Prostate gland (tissue), 2 donors: ENCODE results near the gene CBX6. TPM values are rescaled to one million over a fixed set of nuclear protein-coding genes. Genes with fewer than 3 reads are reported as not detected.

Source experiments
- DNase-seq: peaks from one replicate; pipeline ENCODE4 v3.0.0-alpha.2; 2019; ENCODE audit warnings: low spot score
- H3K27ac ChIP-seq, 2 donors: fragments of 200-600 bp; sonication (generic); 2 replicates each; pipeline ENCODE4 v1.5.1; 2017 to 2019
- H3K27me3 ChIP-seq: fragments of 200-600 bp; sonication (generic); replicated peaks from 2 replicates; pipeline ENCODE4 v1.5.1; 2019; ENCODE audit not compliant: insufficient read depth
- H3K36me3 ChIP-seq, 2 donors: fragments of 200-600 bp; sonication (generic); 1 replicate in 1 of 2; 2 replicates in 1 of 2; pipeline versions ENCODE4 v1.5.1 to v1.8.1; 2017 to 2019
- H3K4me1 ChIP-seq: fragments of 200-600 bp; sonication (generic); replicated peaks from 2 replicates; pipeline ENCODE4 v1.5.1; 2019
- H3K4me3 ChIP-seq, 2 donors: fragments of 200-600 bp; sonication (generic); 2 replicates each; pipeline ENCODE4 v1.5.1; 2017 to 2019
- H3K9me3 ChIP-seq: fragments of 200-600 bp; sonication (generic); 2 replicates; pipeline ENCODE4 v1.5.1; 2017
- CTCF ChIP-seq, 4 experiments: fragments of 200-600 bp in 2 of 4; fragments of 450-650 bp in 2 of 4; sonication (generic) in 2 of 4; IDR thresholded peaks; 1 replicate in 3 of 4; 2 replicates in 1 of 4; pipeline ENCODE4 v1.5.1; 2016 to 2019; ENCODE audit warnings: antibody characterized with exemption in 4 of 4, mild to moderate bottlenecking in 2 of 4, moderate library complexity in 2 of 4
- POLR2A ChIP-seq: fragments of 450-650 bp; IDR thresholded peaks from one replicate; pipeline ENCODE4 v1.6.1; 2016; ENCODE audit warnings: antibody characterized with exemption, mild to moderate bottlenecking
- POLR2AphosphoS5 ChIP-seq: sonication (generic); formaldehyde crosslinking; IDR thresholded peaks from one replicate; pipeline ENCODE4 v1.6.1; 2017; ENCODE audit warnings: antibody characterized with exemption
- WGBS: methylation state at CpG from one replicate; pipeline ENCODE4 v1.1.5; 2018; 5-methylcytosine and 5-hydroxymethylcytosine counted together
- intact Hi-C: fragments of 100-400 bp; cut with DNase I; formaldehyde crosslinking; loops from one replicate; pipeline ENCODE4 v1.14.2; 2022
- total RNA-seq, 2 donors: library from RNA; depleted of rRNA; stranded (reverse); fragments of >200 nt; gene quantifications; one replicate each; pipeline ENCODE4 v1.1.0, GENCODE V29; 2016

CBX6 gene
- total RNA-seq, 2 donors from 2014 or later = 39.9 to 56.2 TPM

DNA sequence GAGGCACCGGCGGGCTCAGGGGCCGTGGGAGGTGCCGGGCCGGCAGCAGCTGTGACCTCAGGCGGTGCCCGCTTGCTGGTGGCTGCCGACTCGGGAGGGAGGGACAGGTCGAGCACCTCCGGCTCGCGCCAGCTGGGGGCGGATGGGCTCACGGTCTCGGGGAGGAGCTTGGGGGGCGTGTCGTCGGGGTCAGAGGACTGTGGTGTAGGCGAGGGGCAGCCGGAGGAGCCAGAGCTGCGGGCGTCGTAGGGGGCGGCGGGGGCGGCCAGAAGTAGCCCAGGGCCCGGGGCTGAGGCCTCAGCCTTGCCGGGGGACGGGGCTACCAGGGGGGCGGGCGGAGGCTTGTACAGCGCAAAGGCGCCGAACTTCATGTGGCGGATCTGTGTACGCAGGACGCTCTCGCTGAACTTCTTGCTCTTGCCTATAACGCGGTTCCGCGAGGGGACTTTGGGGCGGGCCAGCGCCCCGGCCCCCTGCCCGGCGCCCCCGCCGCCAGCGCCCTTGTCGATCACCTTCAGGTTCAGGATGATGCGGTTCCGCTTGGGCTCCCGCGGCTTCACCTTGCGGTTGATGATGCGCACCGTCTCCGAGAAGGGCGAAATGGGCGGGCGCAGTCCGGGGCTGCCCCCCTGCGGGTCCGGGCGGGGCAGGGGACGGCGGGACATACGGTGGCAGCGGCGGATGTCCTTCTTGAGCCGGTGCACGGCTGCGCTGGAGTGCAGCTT, 5.5 kb downstream of the CBX6 start:
- 71% methylated on average over 68 of the region's 75 CpGs for whole genome bisulfite sequencing
- H3K36me3 ChIP-seq = peaks cover 0 to 8% of the 10 kb centered on the region in 2 donors
- no peaks in the 10 kb centered on the region for H3K9me3 ChIP-seq
- no peak overlapping the region for H3K27ac ChIP-seq
- peaks cover 18% of the 10 kb centered on the region for H3K4me1 ChIP-seq
- H3K4me3 ChIP-seq = no peak overlapping the region
- H3K27me3 ChIP-seq = no peaks in the 10 kb centered on the region
- intact Hi-C loops = loop anchor here (5.0 to 10.0 kb wide), 2 partner anchors 99 to 258 kb away; no protein-coding TSS in a partner anchor
- DNase-seq = no peak
- TF ChIP-seq CTCF (IDR thresholded peaks at IDR 0.05) (no peak), POLR2A (no peak), POLR2AphosphoS5 (no peak)

DNA sequence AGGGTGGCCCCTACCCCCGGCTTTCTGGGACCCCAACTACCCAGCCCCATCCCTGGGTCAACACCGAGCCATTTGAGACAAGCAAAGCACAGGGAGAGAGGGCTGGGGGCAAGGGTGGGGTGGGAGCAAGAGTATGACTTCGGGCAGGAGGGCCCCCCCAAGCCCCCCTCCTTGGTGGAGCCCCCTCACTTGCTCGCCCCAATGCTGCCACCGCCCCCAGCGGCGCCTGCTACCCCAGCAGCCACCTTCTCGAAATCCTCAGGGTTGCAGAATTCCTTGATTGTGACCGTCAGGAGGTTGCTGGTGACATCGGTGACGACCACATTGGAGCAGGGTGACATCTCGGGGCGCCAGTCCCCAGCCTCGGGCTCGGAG, 6.0 kb downstream of the CBX6 start:
- intact Hi-C loops = loop anchor here (5.0 to 10.0 kb wide), 2 partner anchors 99 to 259 kb away; no protein-coding TSS in a partner anchor
- Histone ChIP-seq H3K4me1 (peaks cover 12% of the 10 kb centered on the region), H3K27ac (no peak overlapping the region), H3K4me3 (no peak overlapping the region), H3K9me3 (no peaks in the 10 kb centered on the region), H3K27me3 (no peaks in the 10 kb centered on the region), H3K36me3 (peaks cover 0 to 8% of the 10 kb centered on the region in 2 donors)
- no peak for DNase-seq
- TF ChIP-seq POLR2A = no peak
- no peak for TF ChIP-seq CTCF (IDR thresholded peaks at IDR 0.05)
- TF ChIP-seq POLR2AphosphoS5 = no peak
- 84% methylated on average over 9 of the region's 15 CpGs for WGBS

- Histone ChIP-seq H3K4me1 (peaks cover 8% of the 10 kb centered on the region), H3K36me3 (peaks cover 0 to 8% of the 10 kb centered on the region in 2 donors), H3K4me3 (no peak overlapping the region), H3K27ac (peak overlapping the region; percentile 2 to 16), H3K27me3 (no peaks in the 10 kb centered on the region), H3K9me3 (no peaks in the 10 kb centered on the region)
- TF ChIP-seq CTCF (IDR thresholded peaks at IDR 0.05) (no peak), POLR2A (no peak), POLR2AphosphoS5 (no peak)
- 70% methylated on average over 19 of the region's 20 CpGs for WGBS
- DNase-seq = no peak
- intact Hi-C loops = loop anchor here (5.0 to 10.0 kb wide), 2 partner anchors 98 to 259 kb away; no protein-coding TSS in a partner anchor
Measured at GRCh38 chr22:38865201-38866023, 6.6 kb downstream of the CBX6 start.

DNA sequence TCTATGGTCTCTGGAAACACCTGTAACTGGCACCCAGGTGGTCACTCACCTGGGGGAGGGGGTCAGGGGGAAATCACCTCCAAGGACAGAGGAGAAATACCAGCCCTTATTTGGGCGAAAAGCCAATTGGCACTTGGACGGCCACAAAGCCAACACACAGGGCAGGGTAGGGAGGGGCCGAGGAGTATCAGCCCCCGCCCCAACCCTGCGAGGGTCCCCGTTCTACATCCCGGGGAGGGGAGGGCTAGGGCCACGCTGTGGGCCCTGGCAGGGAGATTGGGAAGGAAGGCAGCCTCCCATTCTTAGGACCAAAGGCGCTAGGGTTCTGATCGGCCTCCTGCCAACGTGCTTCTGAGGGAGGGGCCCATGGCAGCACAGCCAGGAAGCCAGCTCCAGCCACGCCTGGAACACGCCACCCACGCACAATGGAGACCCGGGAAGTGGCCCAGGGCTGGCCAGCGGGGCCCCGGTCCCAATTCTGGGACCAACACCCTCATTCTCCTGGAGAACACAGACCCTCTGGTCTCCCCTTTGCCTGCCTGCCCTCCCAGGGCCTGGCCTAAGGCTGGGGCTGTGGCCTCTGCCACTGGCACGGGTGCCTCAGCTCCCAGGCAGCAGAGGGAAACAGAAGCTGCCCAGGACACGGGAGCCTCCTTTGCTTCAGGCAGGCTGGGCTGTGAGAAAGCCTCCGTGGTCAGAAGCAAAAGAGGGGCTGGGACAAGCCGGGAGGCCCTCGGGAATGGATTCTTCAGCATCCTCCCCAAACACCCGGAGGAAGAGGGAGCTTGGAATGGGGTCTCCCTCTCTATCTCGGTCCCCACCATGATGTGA, 7.4 kb downstream of the CBX6 start:
- intact Hi-C loops = loop anchor here (5.0 to 10.0 kb wide), 2 partner anchors 97 to 260 kb away; no protein-coding TSS in a partner anchor
- 23% methylated on average over 23 of the region's 24 CpGs for WGBS
- H3K27ac ChIP-seq = peak overlapping the region; percentile 2 to 16
- DNase-seq = no peak
- H3K9me3 ChIP-seq = no peaks in the 10 kb centered on the region
- H3K27me3 ChIP-seq = no peaks in the 10 kb centered on the region
- TF ChIP-seq POLR2A = no peak
- peak; percentile 5 for TF ChIP-seq POLR2AphosphoS5
- H3K4me3 ChIP-seq = no peak overlapping the region
- H3K36me3 ChIP-seq = peaks cover 0 to 8% of the 10 kb centered on the region in 2 donors
- H3K4me1 ChIP-seq = peaks cover 8% of the 10 kb centered on the region
